H1 (cell line): ENCODE data around the gene IVL. TPM values are rescaled to one million over a fixed set of nuclear protein-coding genes. Genes with fewer than 3 reads are reported as not detected.

Experiments
- BCL11A ChIP-seq, 2 experiments: IDR thresholded peaks; one replicate each; pipeline ENCODE4 v1.6.1; 2011; ENCODE audit warnings: low read depth in 2 of 2, low read length in 2 of 2, mild to moderate bottlenecking in 2 of 2
- BRCA1 ChIP-seq: IDR thresholded peaks from 2 replicates; pipeline ENCODE4 v1.6.1; 2012; ENCODE audit warnings: low read depth, low read length, improper control_type of control experiment
- CBX5 ChIP-seq: fragments of 300-800, 300-1000 bp; sonication (generic); IDR thresholded peaks from 2 replicates; pipeline ENCODE4 v1.7.1; 2016; ENCODE audit warnings: antibody characterized with exemption, low read length, low read depth
- JUND ChIP-seq: IDR thresholded peaks from 2 replicates; pipeline ENCODE4 v1.6.1; 2011; ENCODE audit warnings: mild to moderate bottlenecking, improper control_type of control experiment, low read length
- MAX ChIP-seq: IDR thresholded peaks from 2 replicates; pipeline ENCODE4 v1.6.1; 2012; ENCODE audit warnings: inconsistent platforms
- NRF1 ChIP-seq: IDR thresholded peaks from 2 replicates; pipeline ENCODE4 v1.6.1; 2011; ENCODE audit warnings: mild to moderate bottlenecking, low read depth, low read length, improper control_type of control experiment
- polyA plus RNA-seq, 7 experiments: library from polyadenylated mRNA; depleted of rRNA in 3 of 7; stranded (reverse) in 5 of 7; unstranded in 2 of 7; fragments of >200 nt in 5 of 7; fragments of 200-250 nt in 2 of 7; gene quantifications; 1 replicate in 5 of 7; 2 replicates in 1 of 7; 4 replicates in 1 of 7; pipeline versions ENCODE4 v1.2.1 to v1.2.3, GENCODE V29; 2011 to 2013; ENCODE audit warnings: missing spikeins in 2 of 7, mixed read lengths in 2 of 7
- total RNA-seq: library from RNA; stranded (reverse); fragmentation: NEBNext Ultra II Directional; extraction: Animal tissue kit (Norgen Biotek cat#: 25700); gene quantifications from 2 replicates; pipeline ENCODE4 v1.2.1, GENCODE V29; 2021
- TF ChIP-seq, protein P1 (sequence below): fragments of 300-600 bp; sonication (generic); IDR thresholded peaks from 2 replicates; pipeline ENCODE4 v1.7.1; 2012; ENCODE audit warnings: low read length, moderate library complexity, mild to moderate bottlenecking, inconsistent platforms; ENCODE audit not compliant: insufficient replicate concordance

The IVL gene
- total and polyA plus RNA-seq, 2 of the 8 experiments (the other 6 are each of a cell fraction or from before 2014, with no cell fraction given) = not detected

GRCh38 chr1:152924191-152924590, 15.8 kb downstream of the IVL start (continued):
- TF ChIP-seq, protein P1, sequence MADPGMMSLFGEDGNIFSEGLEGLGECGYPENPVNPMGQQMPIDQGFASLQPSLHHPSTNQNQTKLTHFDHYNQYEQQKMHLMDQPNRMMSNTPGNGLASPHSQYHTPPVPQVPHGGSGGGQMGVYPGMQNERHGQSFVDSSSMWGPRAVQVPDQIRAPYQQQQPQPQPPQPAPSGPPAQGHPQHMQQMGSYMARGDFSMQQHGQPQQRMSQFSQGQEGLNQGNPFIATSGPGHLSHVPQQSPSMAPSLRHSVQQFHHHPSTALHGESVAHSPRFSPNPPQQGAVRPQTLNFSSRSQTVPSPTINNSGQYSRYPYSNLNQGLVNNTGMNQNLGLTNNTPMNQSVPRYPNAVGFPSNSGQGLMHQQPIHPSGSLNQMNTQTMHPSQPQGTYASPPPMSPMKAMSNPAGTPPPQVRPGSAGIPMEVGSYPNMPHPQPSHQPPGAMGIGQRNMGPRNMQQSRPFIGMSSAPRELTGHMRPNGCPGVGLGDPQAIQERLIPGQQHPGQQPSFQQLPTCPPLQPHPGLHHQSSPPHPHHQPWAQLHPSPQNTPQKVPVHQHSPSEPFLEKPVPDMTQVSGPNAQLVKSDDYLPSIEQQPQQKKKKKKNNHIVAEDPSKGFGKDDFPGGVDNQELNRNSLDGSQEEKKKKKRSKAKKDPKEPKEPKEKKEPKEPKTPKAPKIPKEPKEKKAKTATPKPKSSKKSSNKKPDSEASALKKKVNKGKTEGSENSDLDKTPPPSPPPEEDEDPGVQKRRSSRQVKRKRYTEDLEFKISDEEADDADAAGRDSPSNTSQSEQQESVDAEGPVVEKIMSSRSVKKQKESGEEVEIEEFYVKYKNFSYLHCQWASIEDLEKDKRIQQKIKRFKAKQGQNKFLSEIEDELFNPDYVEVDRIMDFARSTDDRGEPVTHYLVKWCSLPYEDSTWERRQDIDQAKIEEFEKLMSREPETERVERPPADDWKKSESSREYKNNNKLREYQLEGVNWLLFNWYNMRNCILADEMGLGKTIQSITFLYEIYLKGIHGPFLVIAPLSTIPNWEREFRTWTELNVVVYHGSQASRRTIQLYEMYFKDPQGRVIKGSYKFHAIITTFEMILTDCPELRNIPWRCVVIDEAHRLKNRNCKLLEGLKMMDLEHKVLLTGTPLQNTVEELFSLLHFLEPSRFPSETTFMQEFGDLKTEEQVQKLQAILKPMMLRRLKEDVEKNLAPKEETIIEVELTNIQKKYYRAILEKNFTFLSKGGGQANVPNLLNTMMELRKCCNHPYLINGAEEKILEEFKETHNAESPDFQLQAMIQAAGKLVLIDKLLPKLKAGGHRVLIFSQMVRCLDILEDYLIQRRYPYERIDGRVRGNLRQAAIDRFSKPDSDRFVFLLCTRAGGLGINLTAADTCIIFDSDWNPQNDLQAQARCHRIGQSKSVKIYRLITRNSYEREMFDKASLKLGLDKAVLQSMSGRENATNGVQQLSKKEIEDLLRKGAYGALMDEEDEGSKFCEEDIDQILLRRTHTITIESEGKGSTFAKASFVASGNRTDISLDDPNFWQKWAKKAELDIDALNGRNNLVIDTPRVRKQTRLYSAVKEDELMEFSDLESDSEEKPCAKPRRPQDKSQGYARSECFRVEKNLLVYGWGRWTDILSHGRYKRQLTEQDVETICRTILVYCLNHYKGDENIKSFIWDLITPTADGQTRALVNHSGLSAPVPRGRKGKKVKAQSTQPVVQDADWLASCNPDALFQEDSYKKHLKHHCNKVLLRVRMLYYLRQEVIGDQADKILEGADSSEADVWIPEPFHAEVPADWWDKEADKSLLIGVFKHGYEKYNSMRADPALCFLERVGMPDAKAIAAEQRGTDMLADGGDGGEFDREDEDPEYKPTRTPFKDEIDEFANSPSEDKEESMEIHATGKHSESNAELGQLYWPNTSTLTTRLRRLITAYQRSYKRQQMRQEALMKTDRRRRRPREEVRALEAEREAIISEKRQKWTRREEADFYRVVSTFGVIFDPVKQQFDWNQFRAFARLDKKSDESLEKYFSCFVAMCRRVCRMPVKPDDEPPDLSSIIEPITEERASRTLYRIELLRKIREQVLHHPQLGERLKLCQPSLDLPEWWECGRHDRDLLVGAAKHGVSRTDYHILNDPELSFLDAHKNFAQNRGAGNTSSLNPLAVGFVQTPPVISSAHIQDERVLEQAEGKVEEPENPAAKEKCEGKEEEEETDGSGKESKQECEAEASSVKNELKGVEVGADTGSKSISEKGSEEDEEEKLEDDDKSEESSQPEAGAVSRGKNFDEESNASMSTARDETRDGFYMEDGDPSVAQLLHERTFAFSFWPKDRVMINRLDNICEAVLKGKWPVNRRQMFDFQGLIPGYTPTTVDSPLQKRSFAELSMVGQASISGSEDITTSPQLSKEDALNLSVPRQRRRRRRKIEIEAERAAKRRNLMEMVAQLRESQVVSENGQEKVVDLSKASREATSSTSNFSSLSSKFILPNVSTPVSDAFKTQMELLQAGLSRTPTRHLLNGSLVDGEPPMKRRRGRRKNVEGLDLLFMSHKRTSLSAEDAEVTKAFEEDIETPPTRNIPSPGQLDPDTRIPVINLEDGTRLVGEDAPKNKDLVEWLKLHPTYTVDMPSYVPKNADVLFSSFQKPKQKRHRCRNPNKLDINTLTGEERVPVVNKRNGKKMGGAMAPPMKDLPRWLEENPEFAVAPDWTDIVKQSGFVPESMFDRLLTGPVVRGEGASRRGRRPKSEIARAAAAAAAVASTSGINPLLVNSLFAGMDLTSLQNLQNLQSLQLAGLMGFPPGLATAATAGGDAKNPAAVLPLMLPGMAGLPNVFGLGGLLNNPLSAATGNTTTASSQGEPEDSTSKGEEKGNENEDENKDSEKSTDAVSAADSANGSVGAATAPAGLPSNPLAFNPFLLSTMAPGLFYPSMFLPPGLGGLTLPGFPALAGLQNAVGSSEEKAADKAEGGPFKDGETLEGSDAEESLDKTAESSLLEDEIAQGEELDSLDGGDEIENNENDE = no peak
- TF ChIP-seq BCL11A (IDR thresholded peaks at IDR 0.05; ENCODE audit: low read depth in 2 of 2, low read length in 2 of 2) (no peak), JUND (no peak), MAX (no peak), NRF1 (no peak), BRCA1 (no peak), CBX5 (no peak)
